HepG2 (cell line): ENCODE measurements around the gene SLC39A2. TPM values are rescaled to one million over a fixed set of nuclear protein-coding genes. Genes with fewer than 3 reads are reported as not detected.

Source experiments
- FOXA1 ChIP-seq, 2 experiments: fragments of 450-650 bp in 1 of 2; sonication (generic) in 1 of 2; formaldehyde crosslinking in 1 of 2; IDR thresholded peaks; 2 replicates each; pipeline versions ENCODE4 v1.4.0 to v1.6.1; 2016 to 2020; ENCODE audit warnings: missing genetic modification reagents in 1 of 2
- GABPA ChIP-seq, 2 experiments: IDR thresholded peaks; 2 replicates each; pipeline ENCODE4 v1.6.1; 2011 to 2016; ENCODE audit warnings: low read depth in 2 of 2, low read length in 1 of 2, missing biosample characterization in 1 of 2, missing genetic modification characterization in 1 of 2
- KAT7 ChIP-seq: IDR thresholded peaks from 2 replicates; pipeline ENCODE4 v1.6.1; 2018; ENCODE audit warnings: borderline replicate concordance, missing compliant biosample characterization
- MED13 ChIP-seq: sonication (generic); formaldehyde crosslinking; IDR thresholded peaks from 2 replicates; pipeline ENCODE4 v1.5.0; 2020; ENCODE audit warnings: missing genetic modification reagents
- MYC ChIP-seq: sonication (generic); formaldehyde crosslinking; IDR thresholded peaks from 2 replicates; pipeline ENCODE4 v1.9.0; 2021; ENCODE audit warnings: missing genetic modification reagents, borderline replicate concordance
- PCBP1 ChIP-seq: fragments of 200-400 bp; formaldehyde crosslinking; IDR thresholded peaks from 2 replicates; pipeline ENCODE4 v1.6.1; 2017; ENCODE audit warnings: mild to moderate bottlenecking, low read depth, low read length, borderline replicate concordance
- SKI ChIP-seq: fragments of 450-650 bp; IDR thresholded peaks from one replicate; pipeline ENCODE4 v1.6.1; 2018; ENCODE audit warnings: mild to moderate bottlenecking; ENCODE audit not compliant: partially characterized antibody
- ZFP1 ChIP-seq: IDR thresholded peaks from 2 replicates; pipeline ENCODE4 v1.6.1; 2016
- ZNF547 ChIP-seq: sonication (generic); formaldehyde crosslinking; IDR thresholded peaks from 2 replicates; pipeline ENCODE4 v1.5.1; 2020; ENCODE audit warnings: mild to moderate bottlenecking, missing genetic modification reagents
- ZNF781 ChIP-seq: sonication (generic); formaldehyde crosslinking; IDR thresholded peaks from 2 replicates; pipeline ENCODE4 v1.5.1; 2020; ENCODE audit warnings: borderline replicate concordance, mild to moderate bottlenecking, missing genetic modification reagents; ENCODE audit errors: not compliant biosample characterization
- polyA plus RNA-seq, 8 experiments: library from polyadenylated mRNA; depleted of rRNA in 3 of 8; stranded (reverse) in 7 of 8; unstranded in 1 of 8; fragments of >200 nt; fragmentation: Illumina TruSeq in 4 of 8; extraction: Trizol in 4 of 8; gene quantifications; 2 replicates each; pipeline versions ENCODE4 v1.2.1 to v1.2.3, GENCODE V29; 2011 to 2016; ENCODE audit warnings: low read depth in 4 of 8, missing spikeins in 1 of 8, mixed read lengths in 1 of 8; ENCODE audit not compliant: insufficient read depth in 1 of 8
- total RNA-seq, 5 experiments: library from RNA; depleted of rRNA; stranded (reverse); fragments of >200 nt; fragmentation: Illumina TruSeq; extraction: Trizol; gene quantifications; 2 replicates each; pipeline ENCODE4 v1.2.3, GENCODE V29; 2016; ENCODE audit warnings: low read depth in 1 of 5
- TF ChIP-seq, protein P1 (sequence below): sonication (generic); formaldehyde crosslinking; IDR thresholded peaks from 2 replicates; pipeline ENCODE4 v1.4.0; 2020; ENCODE audit warnings: mild to moderate bottlenecking, missing genetic modification reagents, borderline replicate concordance
- TF ChIP-seq, protein P2 (sequence below): sonication (generic); formaldehyde crosslinking; IDR thresholded peaks from 2 replicates; pipeline ENCODE4 v1.4.0; 2020; ENCODE audit warnings: missing genetic modification reagents
- TF ChIP-seq, protein P3 (sequence below): sonication (generic); formaldehyde crosslinking; IDR thresholded peaks from 2 replicates; pipeline ENCODE4 v1.4.0; 2020; ENCODE audit warnings: mild to moderate bottlenecking, missing genetic modification reagents
- TF ChIP-seq, protein P4 (sequence below): sonication (generic); IDR thresholded peaks from 2 replicates; pipeline ENCODE4 v1.6.1; 2016; ENCODE audit warnings: low read depth, borderline replicate concordance
- TF ChIP-seq, protein P5 (sequence below): sonication (generic); formaldehyde crosslinking; IDR thresholded peaks from 2 replicates; pipeline ENCODE4 v1.8.0; 2022; ENCODE audit warnings: missing genetic modification reagents, mild to moderate bottlenecking, moderate library complexity, borderline replicate concordance

SLC39A2 gene
- total and polyA plus RNA-seq, 2 of the 13 experiments (the other 11 are each of a cell fraction or from before 2014, with no cell fraction given), result 0.08 to 0.11 TPM

DNA sequence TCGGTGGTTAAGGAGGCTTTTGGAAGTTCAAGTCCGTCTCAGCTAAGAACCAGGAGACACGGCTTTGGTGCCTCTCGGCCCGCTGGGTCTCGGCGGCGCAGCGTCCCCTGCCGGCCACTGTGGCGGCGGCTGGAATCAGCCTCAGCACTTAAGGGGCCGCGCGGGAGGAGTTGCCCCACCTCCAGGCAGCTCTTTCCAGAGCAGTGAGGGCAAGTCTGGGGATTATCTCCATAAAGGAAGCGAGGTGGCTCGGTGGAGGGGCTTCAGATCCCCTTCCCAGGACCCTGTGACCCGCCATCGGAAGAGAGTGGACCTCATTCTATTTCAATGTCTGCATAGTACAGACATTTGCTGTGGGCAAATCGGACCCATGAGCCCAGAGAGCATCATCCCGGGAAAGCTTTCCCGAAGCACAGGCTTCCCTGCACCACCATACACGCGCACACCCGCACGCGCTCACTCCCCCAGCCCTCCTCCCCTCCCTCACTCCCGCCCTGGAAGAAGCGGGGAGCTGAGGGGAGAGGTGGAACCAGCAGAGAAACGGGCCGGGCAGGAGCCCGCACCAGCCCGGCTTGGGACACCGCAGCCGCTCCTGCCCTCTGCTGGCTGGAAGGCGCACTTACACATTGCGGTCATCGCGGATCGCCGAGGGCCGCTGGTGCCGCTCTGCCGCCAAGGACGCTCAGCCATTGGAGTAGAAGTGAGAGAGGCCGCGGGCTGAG, 27.9 kb upstream of the SLC39A2 start (continued):
- TF ChIP-seq, protein P1, sequence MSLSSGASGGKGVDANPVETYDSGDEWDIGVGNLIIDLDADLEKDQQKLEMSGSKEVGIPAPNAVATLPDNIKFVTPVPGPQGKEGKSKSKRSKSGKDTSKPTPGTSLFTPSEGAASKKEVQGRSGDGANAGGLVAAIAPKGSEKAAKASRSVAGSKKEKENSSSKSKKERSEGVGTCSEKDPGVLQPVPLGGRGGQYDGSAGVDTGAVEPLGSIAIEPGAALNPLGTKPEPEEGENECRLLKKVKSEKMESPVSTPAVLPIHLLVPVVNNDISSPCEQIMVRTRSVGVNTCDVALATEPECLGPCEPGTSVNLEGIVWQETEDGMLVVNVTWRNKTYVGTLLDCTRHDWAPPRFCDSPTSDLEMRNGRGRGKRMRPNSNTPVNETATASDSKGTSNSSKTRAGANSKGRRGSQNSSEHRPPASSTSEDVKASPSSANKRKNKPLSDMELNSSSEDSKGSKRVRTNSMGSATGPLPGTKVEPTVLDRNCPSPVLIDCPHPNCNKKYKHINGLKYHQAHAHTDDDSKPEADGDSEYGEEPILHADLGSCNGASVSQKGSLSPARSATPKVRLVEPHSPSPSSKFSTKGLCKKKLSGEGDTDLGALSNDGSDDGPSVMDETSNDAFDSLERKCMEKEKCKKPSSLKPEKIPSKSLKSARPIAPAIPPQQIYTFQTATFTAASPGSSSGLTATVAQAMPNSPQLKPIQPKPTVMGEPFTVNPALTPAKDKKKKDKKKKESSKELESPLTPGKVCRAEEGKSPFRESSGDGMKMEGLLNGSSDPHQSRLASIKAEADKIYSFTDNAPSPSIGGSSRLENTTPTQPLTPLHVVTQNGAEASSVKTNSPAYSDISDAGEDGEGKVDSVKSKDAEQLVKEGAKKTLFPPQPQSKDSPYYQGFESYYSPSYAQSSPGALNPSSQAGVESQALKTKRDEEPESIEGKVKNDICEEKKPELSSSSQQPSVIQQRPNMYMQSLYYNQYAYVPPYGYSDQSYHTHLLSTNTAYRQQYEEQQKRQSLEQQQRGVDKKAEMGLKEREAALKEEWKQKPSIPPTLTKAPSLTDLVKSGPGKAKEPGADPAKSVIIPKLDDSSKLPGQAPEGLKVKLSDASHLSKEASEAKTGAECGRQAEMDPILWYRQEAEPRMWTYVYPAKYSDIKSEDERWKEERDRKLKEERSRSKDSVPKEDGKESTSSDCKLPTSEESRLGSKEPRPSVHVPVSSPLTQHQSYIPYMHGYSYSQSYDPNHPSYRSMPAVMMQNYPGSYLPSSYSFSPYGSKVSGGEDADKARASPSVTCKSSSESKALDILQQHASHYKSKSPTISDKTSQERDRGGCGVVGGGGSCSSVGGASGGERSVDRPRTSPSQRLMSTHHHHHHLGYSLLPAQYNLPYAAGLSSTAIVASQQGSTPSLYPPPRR, result peak; percentile 46
- TF ChIP-seq MED13 (CRISPR knock-in tag) (peak; percentile 34; the same call in 1 of the 2 replicates), PCBP1 (0 out of 2 replicates have a peak, but pooled peaks have one; percentile 47), ZNF547 (CRISPR knock-in tag) (peak; percentile 84; the same call in 1 of the 2 replicates), KAT7 (CRISPR knock-in tag) (no peak; the same call in 1 of the 2 replicates), SKI (peak; percentile 69), MYC (CRISPR knock-in tag) (peak; percentile 50; the same call in 1 of the 2 replicates), FOXA1 (IDR thresholded peaks at IDR 0.05) (no peak), FOXA1 (CRISPR knock-in tag; IDR thresholded peaks at IDR 0.05) (0 out of 2 replicates have a peak, but pooled peaks have one; percentile 16), ZNF781 (CRISPR knock-in tag) (peak; percentile 39), ZFP1 (peak; percentile 12; the same call in 1 of the 2 replicates), GABPA (IDR thresholded peaks at IDR 0.05; ENCODE audit: low read depth, low read length) (no peak), GABPA (CRISPR knock-in tag; IDR thresholded peaks at IDR 0.05; ENCODE audit: low read depth) (peak; percentile 26; the same call in 1 of the 2 replicates)
- TF ChIP-seq, protein P2, sequence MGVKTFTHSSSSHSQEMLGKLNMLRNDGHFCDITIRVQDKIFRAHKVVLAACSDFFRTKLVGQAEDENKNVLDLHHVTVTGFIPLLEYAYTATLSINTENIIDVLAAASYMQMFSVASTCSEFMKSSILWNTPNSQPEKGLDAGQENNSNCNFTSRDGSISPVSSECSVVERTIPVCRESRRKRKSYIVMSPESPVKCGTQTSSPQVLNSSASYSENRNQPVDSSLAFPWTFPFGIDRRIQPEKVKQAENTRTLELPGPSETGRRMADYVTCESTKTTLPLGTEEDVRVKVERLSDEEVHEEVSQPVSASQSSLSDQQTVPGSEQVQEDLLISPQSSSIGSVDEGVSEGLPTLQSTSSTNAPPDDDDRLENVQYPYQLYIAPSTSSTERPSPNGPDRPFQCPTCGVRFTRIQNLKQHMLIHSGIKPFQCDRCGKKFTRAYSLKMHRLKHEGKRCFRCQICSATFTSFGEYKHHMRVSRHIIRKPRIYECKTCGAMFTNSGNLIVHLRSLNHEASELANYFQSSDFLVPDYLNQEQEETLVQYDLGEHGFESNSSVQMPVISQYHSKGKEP (CRISPR knock-in tag), result 0 out of 2 replicates have a peak, but pooled peaks have one; percentile 10
- TF ChIP-seq, protein P3, sequence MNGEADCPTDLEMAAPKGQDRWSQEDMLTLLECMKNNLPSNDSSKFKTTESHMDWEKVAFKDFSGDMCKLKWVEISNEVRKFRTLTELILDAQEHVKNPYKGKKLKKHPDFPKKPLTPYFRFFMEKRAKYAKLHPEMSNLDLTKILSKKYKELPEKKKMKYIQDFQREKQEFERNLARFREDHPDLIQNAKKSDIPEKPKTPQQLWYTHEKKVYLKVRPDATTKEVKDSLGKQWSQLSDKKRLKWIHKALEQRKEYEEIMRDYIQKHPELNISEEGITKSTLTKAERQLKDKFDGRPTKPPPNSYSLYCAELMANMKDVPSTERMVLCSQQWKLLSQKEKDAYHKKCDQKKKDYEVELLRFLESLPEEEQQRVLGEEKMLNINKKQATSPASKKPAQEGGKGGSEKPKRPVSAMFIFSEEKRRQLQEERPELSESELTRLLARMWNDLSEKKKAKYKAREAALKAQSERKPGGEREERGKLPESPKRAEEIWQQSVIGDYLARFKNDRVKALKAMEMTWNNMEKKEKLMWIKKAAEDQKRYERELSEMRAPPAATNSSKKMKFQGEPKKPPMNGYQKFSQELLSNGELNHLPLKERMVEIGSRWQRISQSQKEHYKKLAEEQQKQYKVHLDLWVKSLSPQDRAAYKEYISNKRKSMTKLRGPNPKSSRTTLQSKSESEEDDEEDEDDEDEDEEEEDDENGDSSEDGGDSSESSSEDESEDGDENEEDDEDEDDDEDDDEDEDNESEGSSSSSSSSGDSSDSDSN (CRISPR knock-in tag), result peak; percentile 83
- TF ChIP-seq, protein P4, sequence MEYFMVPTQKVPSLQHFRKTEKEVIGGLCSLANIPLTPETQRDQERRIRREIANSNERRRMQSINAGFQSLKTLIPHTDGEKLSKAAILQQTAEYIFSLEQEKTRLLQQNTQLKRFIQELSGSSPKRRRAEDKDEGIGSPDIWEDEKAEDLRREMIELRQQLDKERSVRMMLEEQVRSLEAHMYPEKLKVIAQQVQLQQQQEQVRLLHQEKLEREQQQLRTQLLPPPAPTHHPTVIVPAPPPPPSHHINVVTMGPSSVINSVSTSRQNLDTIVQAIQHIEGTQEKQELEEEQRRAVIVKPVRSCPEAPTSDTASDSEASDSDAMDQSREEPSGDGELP, result peak; percentile 11; the same call in 1 of the 2 replicates
- TF ChIP-seq, protein P5, sequence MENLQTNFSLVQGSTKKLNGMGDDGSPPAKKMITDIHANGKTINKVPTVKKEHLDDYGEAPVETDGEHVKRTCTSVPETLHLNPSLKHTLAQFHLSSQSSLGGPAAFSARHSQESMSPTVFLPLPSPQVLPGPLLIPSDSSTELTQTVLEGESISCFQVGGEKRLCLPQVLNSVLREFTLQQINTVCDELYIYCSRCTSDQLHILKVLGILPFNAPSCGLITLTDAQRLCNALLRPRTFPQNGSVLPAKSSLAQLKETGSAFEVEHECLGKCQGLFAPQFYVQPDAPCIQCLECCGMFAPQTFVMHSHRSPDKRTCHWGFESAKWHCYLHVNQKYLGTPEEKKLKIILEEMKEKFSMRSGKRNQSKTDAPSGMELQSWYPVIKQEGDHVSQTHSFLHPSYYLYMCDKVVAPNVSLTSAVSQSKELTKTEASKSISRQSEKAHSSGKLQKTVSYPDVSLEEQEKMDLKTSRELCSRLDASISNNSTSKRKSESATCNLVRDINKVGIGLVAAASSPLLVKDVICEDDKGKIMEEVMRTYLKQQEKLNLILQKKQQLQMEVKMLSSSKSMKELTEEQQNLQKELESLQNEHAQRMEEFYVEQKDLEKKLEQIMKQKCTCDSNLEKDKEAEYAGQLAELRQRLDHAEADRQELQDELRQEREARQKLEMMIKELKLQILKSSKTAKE, result 0 out of 2 replicates have a peak, but pooled peaks have one; percentile 12
